DMS153 (cell line): ENCODE measurements around the gene CYP3A5.
"Not testable (repeated sequence)": the region's sequence is repeated elsewhere in the genome, so short reads cannot be mapped to it uniquely, and the experiment has no call there.

Experiments
- DNase-seq: peaks from one replicate; lab custom pipeline; 2025; lab: John Stamatoyannopoulos, UW

The CYP3A5 gene

GRCh38 chr7:99679400-99680191, at the start of gene CYP3A5:
Gene CYP3A5 (minus strand): TSS chr7:99679996. CDS start chr7:99679896, 100 bp downstream.
- DNase-seq: no peak

GRCh38 chr7:99728615-99729014, 48.8 kb upstream of the CYP3A5 start:
- no peak for DNase-seq

- DNase-seq: not testable (repeated sequence)
Observed at GRCh38 chr7:99723201-99723600, 43.4 kb upstream of the CYP3A5 start.

GRCh38 chr7:99720800-99721595, 41.2 kb upstream of the CYP3A5 start:
- DNase-seq: no peak

- DNase-seq: no peak
Observed at GRCh38 chr7:99719996-99720769, 40.4 kb upstream of the CYP3A5 start.

GRCh38 chr7:99713995-99714570, 34.3 kb upstream of the CYP3A5 start:
- DNase-seq: no peak

- no peak for DNase-seq
Observed at GRCh38 chr7:99709838-99710578, 30.2 kb upstream of the CYP3A5 start.

- no peak for DNase-seq
Observed at GRCh38 chr7:99709260-99709659, 29.5 kb upstream of the CYP3A5 start.

- no peak for DNase-seq
Observed at GRCh38 chr7:99707096-99707495, 27.3 kb upstream of the CYP3A5 start.

GRCh38 chr7:99699946-99700345, 20.1 kb upstream of the CYP3A5 start:
- DNase-seq: no peak

- not testable (repeated sequence) for DNase-seq
Observed at GRCh38 chr7:99698867-99699730, 19.3 kb upstream of the CYP3A5 start.

GRCh38 chr7:99694912-99695304, 15.1 kb upstream of the CYP3A5 start:
- no peak for DNase-seq

GRCh38 chr7:99694201-99694911, 14.6 kb upstream of the CYP3A5 start:
- DNase-seq: no peak

- DNase-seq: peak; percentile 65
Observed at GRCh38 chr7:99693427-99694200, 13.8 kb upstream of the CYP3A5 start.

GRCh38 chr7:99693100-99693426, 13.3 kb upstream of the CYP3A5 start:
- DNase-seq: no peak

GRCh38 chr7:99692563-99692962, 12.8 kb upstream of the CYP3A5 start:
- DNase-seq: not testable (repeated sequence)

GRCh38 chr7:99691658-99692057, 11.9 kb upstream of the CYP3A5 start:
- DNase-seq: not testable (repeated sequence)

GRCh38 chr7:99690918-99691317, 11.1 kb upstream of the CYP3A5 start:
- DNase-seq: not testable (repeated sequence)
